HL-60 (cell line): Measurements from ENCODE around the gene EPS8.

Experiments used
- DNase-seq, 2 experiments: peaks; one replicate each; pipeline ENCODE4 v3.0.0-alpha.2; 2010 to 2020; ENCODE audit warnings: low read depth in 1 of 2, low spot score in 1 of 2
- H3K27ac ChIP-seq: fragments of 250-450 bp; sonication (Bioruptor Pico); replicated peaks from 2 replicates; pipeline ENCODE4 v1.5.1; 2020; ENCODE audit warnings: mild to moderate bottlenecking, moderate library complexity
- H3K27me3 ChIP-seq: fragments of 250-450 bp; sonication (Bioruptor Pico); 2 replicates; pipeline ENCODE4 v1.5.1; 2021; ENCODE audit warnings: mild to moderate bottlenecking, moderate library complexity; ENCODE audit not compliant: insufficient read depth, poor library complexity, severe bottlenecking
- H3K4me3 ChIP-seq: replicated peaks from 2 replicates; pipeline ENCODE4 v1.5.1; 2011; ENCODE audit warnings: mild to moderate bottlenecking, control low read depth, low read length; ENCODE audit not compliant: insufficient read depth
- GABPA ChIP-seq: IDR thresholded peaks from 2 replicates; pipeline ENCODE4 v1.6.1; 2012; ENCODE audit warnings: low read depth
- POLR2AphosphoS5 ChIP-seq: IDR thresholded peaks from 2 replicates; pipeline ENCODE4 v1.6.1; 2012; ENCODE audit warnings: low read depth
- SPI1 ChIP-seq: IDR thresholded peaks from 2 replicates; pipeline ENCODE4 v1.6.1; 2012; ENCODE audit warnings: low read depth, mild to moderate bottlenecking, borderline replicate concordance
- TF ChIP-seq, protein P1 (sequence below): IDR thresholded peaks from 2 replicates; pipeline ENCODE4 v1.6.1; 2012; ENCODE audit warnings: low read depth; ENCODE audit not compliant: insufficient replicate concordance
- TF ChIP-seq, protein P2 (sequence below): IDR thresholded peaks from one replicate; pipeline ENCODE4 v1.5.1; 2011; ENCODE audit warnings: low read length, control low read depth, inconsistent platforms; ENCODE audit not compliant: insufficient read depth

Gene EPS8

DNA sequence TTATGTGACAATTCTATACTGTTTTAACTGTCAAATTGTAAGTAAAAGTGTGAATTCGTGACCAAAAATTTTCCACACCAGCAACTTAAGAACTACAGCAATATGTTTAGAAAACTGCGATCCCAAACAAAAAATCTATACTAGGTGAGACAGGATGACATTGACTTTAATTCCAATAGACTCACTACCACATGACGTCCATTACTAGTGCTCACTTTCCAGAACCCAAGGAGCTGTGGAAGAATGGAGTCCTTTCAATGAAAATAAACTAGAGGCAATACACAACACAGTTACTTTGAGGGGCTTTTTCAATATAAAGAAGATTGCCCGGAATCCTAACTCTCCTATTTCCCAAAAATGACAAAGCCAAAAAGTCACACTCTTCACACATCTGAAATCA, 1.4 kb downstream of the EPS8 start:
- peaks cover 34% of the 10 kb centered on the region for H3K27me3 ChIP-seq
- DNase-seq, result no peak
- no peak overlapping the region for H3K4me3 ChIP-seq
- H3K27ac ChIP-seq, result no peak overlapping the region
- TF ChIP-seq, protein P1, sequence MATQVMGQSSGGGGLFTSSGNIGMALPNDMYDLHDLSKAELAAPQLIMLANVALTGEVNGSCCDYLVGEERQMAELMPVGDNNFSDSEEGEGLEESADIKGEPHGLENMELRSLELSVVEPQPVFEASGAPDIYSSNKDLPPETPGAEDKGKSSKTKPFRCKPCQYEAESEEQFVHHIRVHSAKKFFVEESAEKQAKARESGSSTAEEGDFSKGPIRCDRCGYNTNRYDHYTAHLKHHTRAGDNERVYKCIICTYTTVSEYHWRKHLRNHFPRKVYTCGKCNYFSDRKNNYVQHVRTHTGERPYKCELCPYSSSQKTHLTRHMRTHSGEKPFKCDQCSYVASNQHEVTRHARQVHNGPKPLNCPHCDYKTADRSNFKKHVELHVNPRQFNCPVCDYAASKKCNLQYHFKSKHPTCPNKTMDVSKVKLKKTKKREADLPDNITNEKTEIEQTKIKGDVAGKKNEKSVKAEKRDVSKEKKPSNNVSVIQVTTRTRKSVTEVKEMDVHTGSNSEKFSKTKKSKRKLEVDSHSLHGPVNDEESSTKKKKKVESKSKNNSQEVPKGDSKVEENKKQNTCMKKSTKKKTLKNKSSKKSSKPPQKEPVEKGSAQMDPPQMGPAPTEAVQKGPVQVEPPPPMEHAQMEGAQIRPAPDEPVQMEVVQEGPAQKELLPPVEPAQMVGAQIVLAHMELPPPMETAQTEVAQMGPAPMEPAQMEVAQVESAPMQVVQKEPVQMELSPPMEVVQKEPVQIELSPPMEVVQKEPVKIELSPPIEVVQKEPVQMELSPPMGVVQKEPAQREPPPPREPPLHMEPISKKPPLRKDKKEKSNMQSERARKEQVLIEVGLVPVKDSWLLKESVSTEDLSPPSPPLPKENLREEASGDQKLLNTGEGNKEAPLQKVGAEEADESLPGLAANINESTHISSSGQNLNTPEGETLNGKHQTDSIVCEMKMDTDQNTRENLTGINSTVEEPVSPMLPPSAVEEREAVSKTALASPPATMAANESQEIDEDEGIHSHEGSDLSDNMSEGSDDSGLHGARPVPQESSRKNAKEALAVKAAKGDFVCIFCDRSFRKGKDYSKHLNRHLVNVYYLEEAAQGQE, result no peak
- TF ChIP-seq, protein P2, sequence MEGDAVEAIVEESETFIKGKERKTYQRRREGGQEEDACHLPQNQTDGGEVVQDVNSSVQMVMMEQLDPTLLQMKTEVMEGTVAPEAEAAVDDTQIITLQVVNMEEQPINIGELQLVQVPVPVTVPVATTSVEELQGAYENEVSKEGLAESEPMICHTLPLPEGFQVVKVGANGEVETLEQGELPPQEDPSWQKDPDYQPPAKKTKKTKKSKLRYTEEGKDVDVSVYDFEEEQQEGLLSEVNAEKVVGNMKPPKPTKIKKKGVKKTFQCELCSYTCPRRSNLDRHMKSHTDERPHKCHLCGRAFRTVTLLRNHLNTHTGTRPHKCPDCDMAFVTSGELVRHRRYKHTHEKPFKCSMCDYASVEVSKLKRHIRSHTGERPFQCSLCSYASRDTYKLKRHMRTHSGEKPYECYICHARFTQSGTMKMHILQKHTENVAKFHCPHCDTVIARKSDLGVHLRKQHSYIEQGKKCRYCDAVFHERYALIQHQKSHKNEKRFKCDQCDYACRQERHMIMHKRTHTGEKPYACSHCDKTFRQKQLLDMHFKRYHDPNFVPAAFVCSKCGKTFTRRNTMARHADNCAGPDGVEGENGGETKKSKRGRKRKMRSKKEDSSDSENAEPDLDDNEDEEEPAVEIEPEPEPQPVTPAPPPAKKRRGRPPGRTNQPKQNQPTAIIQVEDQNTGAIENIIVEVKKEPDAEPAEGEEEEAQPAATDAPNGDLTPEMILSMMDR, result no peak
- no peak for TF ChIP-seq SPI1
- TF ChIP-seq GABPA, result no peak
- TF ChIP-seq POLR2AphosphoS5, result no peak

DNA sequence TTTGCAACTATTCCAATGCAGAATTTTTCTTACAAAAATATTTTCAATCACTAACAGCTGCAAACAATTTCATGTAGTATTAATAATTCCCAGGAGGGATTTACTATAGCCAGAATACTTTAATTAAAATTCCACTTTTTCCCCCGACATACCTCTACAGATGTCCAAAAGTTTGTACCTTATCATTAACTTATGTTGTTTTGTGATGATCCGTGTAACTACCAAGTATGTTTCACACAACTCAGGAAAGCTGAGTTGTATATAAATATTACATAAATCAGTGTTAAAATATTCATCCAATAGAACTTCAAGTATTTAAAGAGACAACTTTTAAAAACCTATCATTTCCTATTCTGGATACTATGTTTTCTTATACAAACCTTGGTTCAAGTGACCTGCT, 2.4 kb downstream of the EPS8 start:
- H3K27ac ChIP-seq, result no peak overlapping the region
- TF ChIP-seq GABPA (no peak), SPI1 (no peak), POLR2AphosphoS5 (no peak)
- TF ChIP-seq, protein P2, result no peak
- TF ChIP-seq, protein P1, result no peak
- DNase-seq, result no peak
- no peak overlapping the region for H3K4me3 ChIP-seq
- peaks cover 34% of the 10 kb centered on the region for H3K27me3 ChIP-seq

DNA sequence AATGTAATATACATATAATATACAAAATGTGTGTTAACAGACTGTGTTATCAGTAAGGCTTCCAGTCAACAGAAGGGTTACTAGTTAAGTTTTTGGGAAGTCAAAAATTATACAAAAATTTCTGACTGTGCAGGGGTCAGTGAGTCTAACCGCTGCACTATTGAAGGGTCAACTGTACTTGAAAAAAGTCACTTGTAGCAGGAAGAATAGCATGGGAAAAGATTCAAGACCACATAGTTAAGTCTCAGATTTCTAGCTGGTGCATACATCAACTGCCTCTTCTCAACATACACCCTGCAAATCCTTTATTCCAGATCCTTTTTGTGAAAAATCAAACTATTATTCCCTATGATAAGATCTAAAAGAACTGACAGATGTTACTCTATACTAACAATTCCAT, 5.9 kb downstream of the EPS8 start:
- no peak for DNase-seq
- no peak overlapping the region for H3K27ac ChIP-seq
- TF ChIP-seq, protein P1, result no peak
- TF ChIP-seq, protein P2, result no peak
- TF ChIP-seq SPI1 (no peak), POLR2AphosphoS5 (no peak), GABPA (no peak)
- H3K27me3 ChIP-seq, result peaks cover 23% of the 10 kb centered on the region
- H3K4me3 ChIP-seq, result no peak overlapping the region
